GM23338 (cell line): ENCODE measurements around the gene ZNF740. TPM values are rescaled to one million over a fixed set of nuclear protein-coding genes. Genes with fewer than 3 reads are reported as not detected.

Source experiments
- ATAC-seq: fragments of 200-7000 bp; cut with Tn5 transposase; 3 replicates; pipeline ENCODE4 v1.9.1; 2020
- DNase-seq: peaks from one replicate; pipeline ENCODE4 v3.0.0-alpha.2; 2015; ENCODE audit warnings: low spot score
- H2AFZ ChIP-seq: fragments of 200-600 bp; sonication (generic); 2 replicates; pipeline ENCODE4 v1.8.0; 2016; ENCODE audit warnings: antibody characterized with exemption, mild to moderate bottlenecking, moderate library complexity
- H3F3A ChIP-seq: fragments of 200-600 bp; sonication (generic); replicated peaks from 2 replicates; pipeline ENCODE4 v1.8.0; 2017; ENCODE audit warnings: antibody characterized with exemption, mixed run types, low read depth
- H3K27ac ChIP-seq: fragments of 200-600 bp; sonication (generic); 2 replicates; pipeline ENCODE4 v1.6.1; 2016; ENCODE audit warnings: low read depth
- H3K27me3 ChIP-seq: fragments of 200-600 bp; sonication (generic); 2 replicates; pipeline ENCODE4 v1.8.0; 2016; ENCODE audit warnings: mild to moderate bottlenecking, mixed run types, moderate library complexity; ENCODE audit not compliant: insufficient read depth
- H3K36me3 ChIP-seq: fragments of 200-600 bp; sonication (generic); 2 replicates; pipeline ENCODE4 v1.8.0; 2016; ENCODE audit warnings: mild to moderate bottlenecking; ENCODE audit not compliant: insufficient read depth
- H3K4me1 ChIP-seq: fragments of 200-600 bp; sonication (generic); 2 replicates; pipeline ENCODE4 v1.8.0; 2016; ENCODE audit warnings: mild to moderate bottlenecking, moderate library complexity; ENCODE audit not compliant: insufficient read depth
- H3K4me2 ChIP-seq: fragments of 200-600 bp; sonication (generic); 2 replicates; pipeline ENCODE4 v1.7.1; 2017; ENCODE audit warnings: mixed run types
- H3K4me3 ChIP-seq: fragments of 200-600 bp; sonication (generic); 2 replicates; pipeline ENCODE4 v1.6.1; 2016; ENCODE audit warnings: mixed run types
- H3K79me2 ChIP-seq: fragments of 200-600 bp; sonication (generic); replicated peaks from 2 replicates; pipeline ENCODE4 v1.8.0; 2017; ENCODE audit warnings: mild to moderate bottlenecking; ENCODE audit not compliant: insufficient read depth
- H3K9me2 ChIP-seq: fragments of 200-600 bp; sonication (generic); 2 replicates; pipeline ENCODE4 v1.8.0; 2017; ENCODE audit not compliant: insufficient read depth
- H4K20me1 ChIP-seq: fragments of 200-600 bp; sonication (generic); replicated peaks from 2 replicates; pipeline ENCODE4 v1.8.0; 2017; ENCODE audit warnings: mild to moderate bottlenecking; ENCODE audit not compliant: insufficient read depth
- H3K27ac Mint-ChIP-seq: 2 replicates; pipeline ENCODE4 v1.8.0; 2020; ENCODE audit warnings: inconsistent platforms, mild to moderate bottlenecking, moderate library complexity, mixed read lengths
- H3K27me3 Mint-ChIP-seq: 3 replicates; pipeline ENCODE4 v1.8.0; 2022; ENCODE audit warnings: low read depth, mild to moderate bottlenecking, moderate library complexity, mixed read lengths, inconsistent platforms; ENCODE audit not compliant: insufficient read depth, poor library complexity
- H3K36me3 Mint-ChIP-seq: 3 replicates; pipeline ENCODE4 v1.8.0; 2021; ENCODE audit warnings: low read depth, mild to moderate bottlenecking, inconsistent platforms, moderate library complexity, mixed read lengths
- H3K4me1 Mint-ChIP-seq: 3 replicates; pipeline ENCODE4 v1.8.0; 2020; ENCODE audit warnings: mild to moderate bottlenecking, inconsistent platforms, mixed read lengths
- H3K4me3 Mint-ChIP-seq: 3 replicates; pipeline ENCODE4 v1.8.0; 2021; ENCODE audit warnings: moderate library complexity, mild to moderate bottlenecking, inconsistent platforms, mixed read lengths
- H3K9me3 Mint-ChIP-seq: 3 replicates; pipeline ENCODE4 v1.8.0; 2020; ENCODE audit warnings: moderate library complexity, mild to moderate bottlenecking, inconsistent platforms, mixed read lengths
- CTCF ChIP-seq, 2 experiments: fragments of 200-600 bp in 1 of 2; sonication (generic) in 1 of 2; conservative IDR thresholded peaks; 2 replicates each; pipeline versions ENCODE4 v1.5.1 to v1.6.1; 2016 to 2017; ENCODE audit warnings: antibody characterized with exemption in 2 of 2, low read depth in 2 of 2, mild to moderate bottlenecking in 2 of 2, moderate library complexity in 1 of 2
- ETS1 ChIP-seq: IDR thresholded peaks from 2 replicates; pipeline ENCODE4 v1.6.1; 2016; ENCODE audit warnings: antibody characterized with exemption
- EZH2 ChIP-seq: fragments of 200-600 bp; sonication (generic); IDR thresholded peaks from one replicate; pipeline ENCODE4 v1.8.0; 2017; ENCODE audit warnings: antibody characterized with exemption, mild to moderate bottlenecking, low read depth; ENCODE audit not compliant: unreplicated experiment
- JUNB ChIP-seq: IDR thresholded peaks from one replicate; pipeline ENCODE4 v1.6.1; 2016; ENCODE audit warnings: antibody characterized with exemption; ENCODE audit not compliant: unreplicated experiment
- POLR2AphosphoS5 ChIP-seq: IDR thresholded peaks from 2 replicates; pipeline ENCODE4 v1.6.1; 2016; ENCODE audit warnings: antibody characterized with exemption, low read depth
- ZNF331 ChIP-seq: fragments of 250-450 bp; sonication (Bioruptor Pico); IDR thresholded peaks from 2 replicates; pipeline ENCODE4 v1.5.0; 2020; ENCODE audit warnings: low read depth, mild to moderate bottlenecking, moderate library complexity
- ZNF462 ChIP-seq: fragments of 250-450 bp; sonication (Bioruptor Pico); IDR thresholded peaks from 2 replicates; pipeline ENCODE4 v1.5.0; 2020; ENCODE audit warnings: mild to moderate bottlenecking, moderate library complexity
- polyA plus RNA-seq: library from polyadenylated mRNA; unstranded; fragments of >200 nt; fragmentation: Nextera tagmentation; extraction: Ambion mirVana; gene quantifications from 2 replicates; pipeline ENCODE4 v1.2.1, GENCODE V29; 2016
- total RNA-seq: library from RNA; depleted of rRNA; stranded (reverse); fragments of >200 nt; shearing (Covaris generic); gene quantifications from 2 replicates; pipeline ENCODE4 v1.2.3, GENCODE V29; 2014

The ZNF740 gene
- total and polyA plus RNA-seq, 2 experiments from 2014 or later = 2.6 to 13.0 TPM

GRCh38 chr12:53181935-53182334 lies 1.4 kb downstream of the ZNF740 start (continued):
- no peak for TF ChIP-seq ZNF462 (CRISPR knock-in tag)
- TF ChIP-seq CTCF (conservative IDR thresholded peaks at IDR 0.05; ENCODE audit: low read depth in 2 of 2) = no peak
- TF ChIP-seq JUNB = no peak
- no peak for TF ChIP-seq ZNF331 (CRISPR knock-in tag)

DNA sequence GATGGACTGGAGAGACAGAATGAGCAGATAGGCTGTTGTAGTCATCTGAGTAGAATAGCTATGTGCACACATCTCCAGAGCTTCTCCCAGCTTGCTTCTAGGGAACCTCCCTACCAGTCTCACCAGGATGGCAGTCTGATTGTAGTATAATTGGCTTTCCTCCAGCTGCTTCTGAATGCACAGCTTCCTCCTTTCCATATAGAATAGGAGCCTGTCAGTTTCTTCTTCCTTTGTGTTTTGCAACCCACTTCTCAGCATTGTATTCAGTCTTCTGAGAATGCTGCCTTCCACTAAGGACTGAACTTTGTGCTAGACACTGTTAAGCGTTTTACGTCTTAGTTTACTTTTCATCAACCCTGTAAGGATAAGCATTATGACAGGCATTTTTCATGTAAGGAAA lies 2.4 kb downstream of the ZNF740 start:
- H3K4me1 ChIP-seq = peaks cover 17% of the 10 kb centered on the region
- peaks cover 20% of the 10 kb centered on the region for H3K27me3 ChIP-seq
- peaks cover 25% of the 10 kb centered on the region for H3K27me3 Mint-ChIP-seq
- H3K27ac Mint-ChIP-seq = no peak overlapping the region
- peaks cover 18% of the 10 kb centered on the region for H3K36me3 ChIP-seq
- H3K9me2 ChIP-seq = no peaks in the 10 kb centered on the region
- DNase-seq = no peak
- no peak overlapping the region for H3K4me2 ChIP-seq
- peaks cover 62% of the 10 kb centered on the region for H3K36me3 Mint-ChIP-seq
- no peak overlapping the region for H2AFZ ChIP-seq
- no peak overlapping the region for H3K27ac ChIP-seq
- H3K9me3 Mint-ChIP-seq = no peaks in the 10 kb centered on the region
- H3K4me1 Mint-ChIP-seq = peaks cover 27% of the 10 kb centered on the region
- H3K4me3 Mint-ChIP-seq = peak overlapping the region; percentile 84; the same call in 1 of the 3 replicates
- H3K79me2 ChIP-seq = peaks cover 17% of the 10 kb centered on the region
- H3K4me3 ChIP-seq = no peak overlapping the region
- no peak for ATAC-seq
- peaks cover 19% of the 10 kb centered on the region for H3F3A ChIP-seq
- peaks cover 23% of the 10 kb centered on the region for H4K20me1 ChIP-seq
- TF ChIP-seq ZNF462 (CRISPR knock-in tag) = no peak
- TF ChIP-seq ETS1 = no peak
- no peak for TF ChIP-seq EZH2
- no peak for TF ChIP-seq POLR2AphosphoS5
